ENCODE measurements around the gene RASSF8. TPM values are rescaled to one million over a fixed set of nuclear protein-coding genes. Genes with fewer than 3 reads are reported as not detected.

RASSF8 gene
- total and polyA plus RNA-seq, 5 donors, result 13.0 to 94.6 (median 78.5) TPM

DNA sequence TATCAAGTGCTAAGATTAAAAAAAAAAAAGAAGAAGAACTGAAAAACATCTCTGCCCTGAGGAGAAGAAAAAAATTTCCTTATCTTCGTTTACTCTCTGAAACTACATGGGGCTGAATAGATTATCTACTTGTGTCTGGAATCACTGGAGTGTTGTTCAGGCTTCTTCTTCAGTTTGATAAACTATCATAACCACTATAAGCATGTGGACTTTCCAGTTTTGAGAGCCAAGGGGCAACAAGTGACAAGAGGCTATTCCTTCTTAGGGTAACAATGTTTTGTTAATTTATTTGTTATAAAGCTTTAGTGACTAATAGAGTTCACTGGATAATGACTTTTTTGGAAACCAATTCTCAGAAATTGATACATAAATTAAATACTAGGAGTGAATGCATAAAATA, 19.9 kb upstream of the RASSF8 start:
- DNase-seq (no peak), ATAC-seq (no peak)
- Histone ChIP-seq H3K4me3 (ENCODE audit: low read length) (no peak overlapping the region), H3K4me1 (ENCODE audit: control insufficient read depth, insufficient read depth, low read length) (no peaks in the 10 kb centered on the region), H3K27ac (ENCODE audit: low read length) (no peak overlapping the region), H3K27me3 (ENCODE audit: control insufficient read depth, insufficient read depth) (no peaks in the 10 kb centered on the region), H3K9me3 (ENCODE audit: control insufficient read depth, low read length) (no peaks in the 10 kb centered on the region)
- WGBS, result 26% methylated on average over 1 of the region's 1 CpG
- intact Hi-C loops (cut with DNase I), result no loop called here

DNA sequence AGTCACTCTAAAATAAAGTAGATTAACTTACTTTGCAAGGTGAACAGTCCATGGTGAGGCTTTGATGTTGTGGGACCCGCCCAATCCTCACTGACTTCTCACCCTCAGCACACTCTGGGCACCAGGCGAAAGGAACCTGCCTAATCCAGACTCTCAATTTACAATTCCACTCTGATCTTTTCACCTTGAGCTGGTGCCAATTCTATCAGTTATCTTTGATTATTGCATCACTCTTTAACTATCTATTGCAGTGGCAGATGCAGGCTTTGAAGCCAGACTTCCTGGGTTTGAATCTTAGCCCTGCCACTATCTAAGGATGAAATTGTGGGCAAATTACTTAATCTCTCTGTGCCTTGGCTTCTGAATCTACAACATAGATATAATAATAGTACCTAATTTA, 18.9 kb upstream of the RASSF8 start:
- ATAC-seq, result no peak
- no peaks in the 10 kb centered on the region for H3K27me3 ChIP-seq (ENCODE audit: control insufficient read depth, insufficient read depth)
- DNase-seq, result no peak
- intact Hi-C loops (cut with DNase I), result no loop called here
- WGBS, result 97% methylated on average over 2 of the region's 2 CpGs
- H3K27ac ChIP-seq (ENCODE audit: low read length), result no peak overlapping the region
- H3K4me1 ChIP-seq (ENCODE audit: control insufficient read depth, insufficient read depth, low read length), result no peaks in the 10 kb centered on the region
- no peaks in the 10 kb centered on the region for H3K9me3 ChIP-seq (ENCODE audit: control insufficient read depth, low read length)
- no peak overlapping the region for H3K4me3 ChIP-seq (ENCODE audit: low read length)

- no peaks in the 10 kb centered on the region for H3K4me1 ChIP-seq (ENCODE audit: control insufficient read depth, insufficient read depth, low read length)
- intact Hi-C loops (cut with DNase I), result no loop called here
- H3K27me3 ChIP-seq (ENCODE audit: control insufficient read depth, insufficient read depth), result no peaks in the 10 kb centered on the region
- H3K9me3 ChIP-seq (ENCODE audit: control insufficient read depth, low read length), result no peaks in the 10 kb centered on the region
- ATAC-seq (no peak), DNase-seq (no peak)
- H3K4me3 ChIP-seq (ENCODE audit: low read length), result no peak overlapping the region
- no peak overlapping the region for H3K27ac ChIP-seq (ENCODE audit: low read length)
- WGBS, result 83% methylated on average over 1 of the region's 1 CpG
These were observed 17.6 kb upstream of the RASSF8 start for GRCh38 chr12:25940886-25941285.

- H3K27me3 ChIP-seq (ENCODE audit: control insufficient read depth, insufficient read depth), result no peaks in the 10 kb centered on the region
- no peaks in the 10 kb centered on the region for H3K9me3 ChIP-seq (ENCODE audit: control insufficient read depth, low read length)
- no peaks in the 10 kb centered on the region for H3K4me1 ChIP-seq (ENCODE audit: control insufficient read depth, insufficient read depth, low read length)
- no peak overlapping the region for H3K4me3 ChIP-seq (ENCODE audit: low read length)
- no peak for ATAC-seq
- DNase-seq, result no peak
- WGBS, result 87% methylated on average over 2 of the region's 2 CpGs
- intact Hi-C loops (cut with DNase I), result no loop called here
- no peak overlapping the region for H3K27ac ChIP-seq (ENCODE audit: low read length)
These were observed 15.8 kb upstream of the RASSF8 start for GRCh38 chr12:25942709-25943108.

DNA sequence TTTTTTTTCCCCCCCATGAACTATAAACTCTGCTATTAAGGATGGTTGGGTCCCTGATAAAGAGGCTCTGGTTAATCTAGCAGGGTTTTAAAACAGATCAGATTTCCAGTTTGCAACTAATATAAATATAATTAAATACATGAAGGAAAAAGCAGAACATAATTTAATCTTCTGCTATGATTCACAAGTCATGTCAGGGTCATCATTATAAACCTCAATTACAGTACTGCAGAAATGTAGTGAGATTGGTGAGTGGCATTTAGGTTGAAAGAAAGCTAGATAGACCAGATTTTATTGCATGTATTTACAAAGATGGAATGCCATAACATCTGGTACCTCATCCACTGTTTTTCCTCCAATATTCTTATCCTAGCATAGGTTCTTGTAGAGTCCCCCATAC, 14.5 kb upstream of the RASSF8 start:
- Histone ChIP-seq H3K4me1 (ENCODE audit: control insufficient read depth, insufficient read depth, low read length) (no peaks in the 10 kb centered on the region), H3K27ac (ENCODE audit: low read length) (no peak overlapping the region), H3K9me3 (ENCODE audit: control insufficient read depth, low read length) (no peaks in the 10 kb centered on the region), H3K27me3 (ENCODE audit: control insufficient read depth, insufficient read depth) (no peaks in the 10 kb centered on the region), H3K4me3 (ENCODE audit: low read length) (no peak overlapping the region)
- no peak for ATAC-seq
- intact Hi-C loops (cut with DNase I), result no loop called here
- no peak for DNase-seq

- Histone ChIP-seq H3K9me3 (ENCODE audit: control insufficient read depth, low read length) (no peaks in the 10 kb centered on the region), H3K4me3 (ENCODE audit: low read length) (no peak overlapping the region), H3K27me3 (ENCODE audit: control insufficient read depth, insufficient read depth) (no peaks in the 10 kb centered on the region), H3K27ac (ENCODE audit: low read length) (no peak overlapping the region), H3K4me1 (ENCODE audit: control insufficient read depth, insufficient read depth, low read length) (no peaks in the 10 kb centered on the region)
- intact Hi-C loops (cut with DNase I), result no loop called here
- DNase-seq (no peak), ATAC-seq (no peak)
- 96% methylated on average over 4 of the region's 4 CpGs for WGBS
These were observed 9.1 kb upstream of the RASSF8 start for GRCh38 chr12:25949343-25949742.

DNA sequence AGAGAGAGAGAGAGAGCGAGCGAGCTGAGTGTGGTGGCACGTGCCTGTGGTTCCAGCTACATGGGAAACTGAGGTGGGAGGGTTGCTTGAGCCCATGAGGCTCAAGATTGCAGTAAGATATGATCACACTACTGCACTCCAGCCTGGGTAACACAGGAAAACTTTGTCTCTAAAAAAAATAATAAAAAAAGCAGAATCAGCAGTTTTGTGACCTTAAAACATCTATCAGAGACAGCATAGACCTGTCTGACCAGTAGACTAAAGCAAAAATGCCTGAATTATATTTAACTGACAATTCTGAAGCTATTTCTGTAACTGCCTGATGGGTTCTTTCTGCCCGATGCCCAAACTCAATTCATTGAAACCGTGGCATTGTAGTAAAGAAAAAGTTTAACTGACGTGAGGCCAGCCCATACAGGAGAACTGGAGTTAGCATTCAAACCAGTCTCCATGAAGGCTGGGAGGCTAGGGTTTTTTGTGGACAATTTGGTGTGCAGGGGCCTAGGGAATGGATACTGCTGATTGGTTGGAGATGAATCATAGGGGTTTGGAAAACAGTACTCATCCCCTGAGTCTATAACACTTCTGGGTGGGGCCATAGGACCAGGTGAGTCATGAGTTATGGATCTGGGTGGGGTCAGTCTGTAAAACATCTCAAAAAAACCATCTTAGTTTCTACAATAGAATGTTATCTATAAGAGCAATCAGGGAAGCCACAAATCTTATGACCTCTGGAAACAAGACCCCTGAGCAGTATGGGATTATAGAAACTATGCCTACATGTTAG, 8.0 kb upstream of the RASSF8 start:
- H3K27me3 ChIP-seq (ENCODE audit: control insufficient read depth, insufficient read depth), result no peaks in the 10 kb centered on the region
- 92% methylated on average over 6 of the region's 6 CpGs for WGBS
- H3K27ac ChIP-seq (ENCODE audit: low read length), result no peak overlapping the region
- no peak for ATAC-seq
- DNase-seq, result no peak
- H3K4me1 ChIP-seq (ENCODE audit: control insufficient read depth, insufficient read depth, low read length), result no peaks in the 10 kb centered on the region
- no peak overlapping the region for H3K4me3 ChIP-seq (ENCODE audit: low read length)
- no peaks in the 10 kb centered on the region for H3K9me3 ChIP-seq (ENCODE audit: control insufficient read depth, low read length)
- intact Hi-C loops (cut with DNase I), result loop anchor here in 1 of 4 donors (10.0 kb wide), 1 partner anchor 366 kb away; no protein-coding TSS in a partner anchor

GRCh38 chr12:25957793-25958427, 572 bp upstream of the RASSF8 start:
- H3K9me3 ChIP-seq (ENCODE audit: control insufficient read depth, low read length), result no peaks in the 10 kb centered on the region
- WGBS, result under 1% methylated on average over 38 of the region's 38 CpGs
- peak overlapping the region; percentile 95 for H3K27ac ChIP-seq (ENCODE audit: low read length)
- DNase-seq (peak in 1 of 3 donors; percentile 33), ATAC-seq (peak; percentile 31 to 49)
- peaks cover under 1% of the 10 kb centered on the region for H3K4me1 ChIP-seq (ENCODE audit: control insufficient read depth, insufficient read depth, low read length)
- no peaks in the 10 kb centered on the region for H3K27me3 ChIP-seq (ENCODE audit: control insufficient read depth, insufficient read depth)
- H3K4me3 ChIP-seq (ENCODE audit: low read length), result peak overlapping the region; percentile 93
- intact Hi-C loops (cut with DNase I), result loop anchor here in 2 of 4 donors (5.0 to 10.0 kb wide), 2 partner anchors 64 to 373 kb away; no protein-coding TSS in a partner anchor

DNA sequence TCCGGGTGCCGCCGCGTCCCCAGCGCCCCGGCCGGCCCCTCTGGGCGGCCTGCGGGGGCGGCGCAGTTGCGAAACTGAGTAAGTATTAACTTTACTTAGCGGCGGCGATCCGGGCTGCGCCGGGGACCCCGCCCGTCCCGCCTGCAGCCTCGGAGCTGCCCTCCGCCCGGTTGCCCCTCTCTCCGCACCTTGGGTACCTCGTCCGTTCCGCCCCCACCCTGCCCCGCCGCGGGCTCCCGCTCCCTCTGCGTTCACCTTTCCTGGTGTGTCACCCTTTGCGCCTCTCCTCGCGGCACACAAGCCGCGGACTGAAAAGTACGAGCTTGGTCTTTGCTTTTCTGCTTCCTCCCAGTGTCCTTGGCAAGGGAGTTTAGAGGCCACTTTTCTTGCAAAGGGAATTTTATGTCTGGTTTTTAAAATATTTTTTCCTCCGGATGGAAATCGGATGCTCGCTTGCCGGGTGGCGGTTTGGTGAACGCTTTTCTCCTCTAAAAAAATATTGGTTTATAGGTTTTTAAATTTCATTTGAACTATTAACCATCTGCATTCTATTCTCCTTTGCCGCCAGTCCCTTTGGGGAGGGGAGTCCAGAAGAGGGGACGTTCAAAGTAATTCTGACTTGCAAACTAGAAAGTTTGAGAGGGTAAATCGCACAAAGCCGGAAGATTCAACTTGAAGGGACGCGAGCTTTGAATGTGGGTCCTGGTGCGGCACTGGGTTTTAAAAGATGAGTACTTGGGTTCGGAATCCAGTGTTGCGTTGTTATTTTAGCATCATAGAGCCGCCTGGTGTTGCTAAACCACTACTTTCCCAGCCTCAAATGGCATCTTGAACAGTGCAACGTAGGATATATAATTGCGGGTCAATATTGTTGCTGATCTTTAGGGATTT, 834 bp downstream of the RASSF8 start:
- intact Hi-C loops (cut with DNase I), result loop anchor here in 2 of 4 donors (5.0 to 10.0 kb wide), 2 partner anchors 63 to 375 kb away; no protein-coding TSS in a partner anchor
- DNase-seq (peak; percentile 71 to 77 (median 77)), ATAC-seq (peak; percentile 48 to 67)
- Histone ChIP-seq H3K4me3 (ENCODE audit: low read length) (peak overlapping the region; percentile 93), H3K27me3 (ENCODE audit: control insufficient read depth, insufficient read depth) (no peaks in the 10 kb centered on the region), H3K9me3 (ENCODE audit: control insufficient read depth, low read length) (no peaks in the 10 kb centered on the region), H3K4me1 (ENCODE audit: control insufficient read depth, insufficient read depth, low read length) (peaks cover 5% of the 10 kb centered on the region), H3K27ac (ENCODE audit: low read length) (peak overlapping the region; percentile 96)
- WGBS, result under 1% methylated on average over 57 of the region's 57 CpGs

DNA sequence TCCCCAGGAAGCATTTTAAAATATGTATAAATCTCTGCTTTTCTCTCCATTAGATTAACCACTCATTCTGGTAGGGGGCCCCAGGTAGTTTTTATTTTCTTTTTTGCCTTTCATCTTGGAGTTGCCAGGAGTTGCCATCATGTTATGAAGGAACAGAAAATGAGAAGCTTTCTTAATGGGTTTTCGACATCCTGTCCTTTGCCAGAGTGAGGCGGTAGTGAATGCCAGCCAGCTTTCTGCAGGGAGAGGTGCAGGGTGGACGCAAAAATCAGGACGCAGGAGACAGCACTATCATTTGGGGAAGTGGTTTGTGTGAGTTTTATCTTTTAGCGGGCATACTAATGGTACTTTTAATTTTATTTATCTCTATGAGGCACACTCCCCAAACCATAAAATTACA, 1.7 kb downstream of the RASSF8 start:
- WGBS, result 6% methylated on average over 5 of the region's 5 CpGs
- DNase-seq (peak; percentile 37 to 80 (median 71)), ATAC-seq (peak; percentile 48 to 62)
- no peaks in the 10 kb centered on the region for H3K9me3 ChIP-seq (ENCODE audit: control insufficient read depth, low read length)
- H3K27ac ChIP-seq (ENCODE audit: low read length), result peak overlapping the region; percentile 96
- H3K4me1 ChIP-seq (ENCODE audit: control insufficient read depth, insufficient read depth, low read length), result peaks cover 5% of the 10 kb centered on the region
- peak overlapping the region; percentile 93 for H3K4me3 ChIP-seq (ENCODE audit: low read length)
- intact Hi-C loops (cut with DNase I), result loop anchor here in 3 of 4 donors (5.0 kb wide), 3 partner anchors 52 to 67 kb away; no protein-coding TSS in a partner anchor
- H3K27me3 ChIP-seq (ENCODE audit: control insufficient read depth, insufficient read depth), result no peaks in the 10 kb centered on the region

Data from right cardiac atrium (tissue), 5 donors.